Peyer's patch (tissue), 4 donors: ENCODE data around the gene YIPF6.

Source experiments
- POLR2A ChIP-seq, 2 donors: fragments of 450-650 bp; IDR thresholded peaks; one replicate each; pipeline ENCODE4 v1.5.1; 2017; ENCODE audit warnings: antibody characterized with exemption in 2 of 2, mild to moderate bottlenecking in 2 of 2, moderate library complexity in 2 of 2
- TF ChIP-seq, protein P1 (sequence below), 6 experiments: fragments of 450-650 bp in 4 of 6; fragments of 200-600 bp in 2 of 6; sonication (generic) in 1 of 6; IDR thresholded peaks; one replicate each; pipeline ENCODE4 v1.5.1; 2017 to 2019; ENCODE audit warnings: antibody characterized with exemption in 6 of 6, mild to moderate bottlenecking in 3 of 6, moderate library complexity in 1 of 6

DNA sequence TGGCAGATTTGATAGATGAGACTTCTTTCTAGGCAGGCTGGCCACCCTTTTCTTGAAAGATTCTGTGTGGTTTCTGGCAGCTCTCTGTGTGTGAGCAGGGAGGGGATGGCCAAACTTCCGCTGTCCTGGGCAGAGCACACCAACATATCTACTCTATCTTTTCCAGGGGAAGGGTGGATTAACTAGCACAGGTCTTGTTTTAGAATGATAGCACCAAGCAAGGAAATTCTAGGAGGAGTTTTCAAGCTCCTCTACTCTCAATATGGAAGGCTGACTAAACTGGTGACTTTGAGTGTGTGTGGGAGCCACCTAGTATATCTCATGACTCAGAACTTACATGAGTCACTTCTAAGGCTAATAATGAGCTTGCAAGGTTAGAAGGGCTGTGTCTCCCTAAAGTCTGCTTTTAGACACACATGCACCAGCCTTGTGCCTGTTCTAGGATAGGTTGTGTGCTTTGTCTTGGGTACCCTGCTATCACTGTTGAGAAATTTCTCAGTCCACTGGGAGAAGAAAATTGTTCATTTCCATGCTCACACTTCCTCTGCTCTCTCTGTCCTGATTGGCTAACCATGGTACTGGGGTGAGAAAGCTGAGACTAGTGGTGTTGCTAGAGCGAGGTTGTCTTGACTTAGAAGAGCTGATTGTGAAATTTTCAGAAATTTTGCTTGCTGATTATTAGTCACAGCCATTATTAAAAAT lies 72.9 kb downstream of the YIPF6 start:
- no peak for TF ChIP-seq POLR2A (IDR thresholded peaks at IDR 0.05)
- TF ChIP-seq, protein P1, sequence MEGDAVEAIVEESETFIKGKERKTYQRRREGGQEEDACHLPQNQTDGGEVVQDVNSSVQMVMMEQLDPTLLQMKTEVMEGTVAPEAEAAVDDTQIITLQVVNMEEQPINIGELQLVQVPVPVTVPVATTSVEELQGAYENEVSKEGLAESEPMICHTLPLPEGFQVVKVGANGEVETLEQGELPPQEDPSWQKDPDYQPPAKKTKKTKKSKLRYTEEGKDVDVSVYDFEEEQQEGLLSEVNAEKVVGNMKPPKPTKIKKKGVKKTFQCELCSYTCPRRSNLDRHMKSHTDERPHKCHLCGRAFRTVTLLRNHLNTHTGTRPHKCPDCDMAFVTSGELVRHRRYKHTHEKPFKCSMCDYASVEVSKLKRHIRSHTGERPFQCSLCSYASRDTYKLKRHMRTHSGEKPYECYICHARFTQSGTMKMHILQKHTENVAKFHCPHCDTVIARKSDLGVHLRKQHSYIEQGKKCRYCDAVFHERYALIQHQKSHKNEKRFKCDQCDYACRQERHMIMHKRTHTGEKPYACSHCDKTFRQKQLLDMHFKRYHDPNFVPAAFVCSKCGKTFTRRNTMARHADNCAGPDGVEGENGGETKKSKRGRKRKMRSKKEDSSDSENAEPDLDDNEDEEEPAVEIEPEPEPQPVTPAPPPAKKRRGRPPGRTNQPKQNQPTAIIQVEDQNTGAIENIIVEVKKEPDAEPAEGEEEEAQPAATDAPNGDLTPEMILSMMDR (IDR thresholded peaks at IDR 0.05) = no peak
